Measurements from ENCODE around the gene ENTREP3. TPM values are rescaled to one million over a fixed set of nuclear protein-coding genes. Genes with fewer than 3 reads are reported as not detected.
"Not testable (repeated sequence)": the region's sequence is repeated elsewhere in the genome, so short reads cannot be mapped to it uniquely, and the experiment has no call there.

Gene ENTREP3
- total and polyA plus RNA-seq, 8 donors: 17.1 to 33.5 (median 22.0) TPM

GRCh38 chr1:155232001-155232978, 23.0 kb downstream of the ENTREP3 start:
- peak in 1 of 4 donors; percentile 61 for DNase-seq
- Histone ChIP-seq H3K4me1 (peaks cover 0 to 22% of the 10 kb centered on the region in 2 donors), H3K27ac (peak overlapping the region in 1 of 2 donors; percentile 48)

DNA sequence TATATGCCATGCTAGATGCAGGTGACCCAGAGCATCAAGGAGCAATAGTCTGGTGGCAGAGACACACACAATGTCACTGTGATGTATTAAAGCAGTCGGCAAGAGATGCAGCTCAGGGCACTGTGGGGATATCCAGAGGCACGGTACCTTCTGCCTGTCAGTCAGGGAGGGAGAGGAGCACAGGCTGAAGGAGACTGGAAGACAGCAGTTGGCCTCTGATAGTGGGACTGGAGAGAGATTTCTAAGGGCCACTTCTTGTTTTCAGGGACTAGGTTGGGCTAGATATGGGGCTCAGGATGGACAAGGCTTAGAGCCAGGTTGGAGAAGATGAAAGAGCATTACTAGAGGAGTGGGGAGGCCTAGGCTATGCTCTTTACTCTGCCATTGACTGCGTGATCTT, 24.0 kb downstream of the ENTREP3 start:
- H3K9me3 ChIP-seq; H3K27me3 ChIP-seq; intact Hi-C loops (cut with DNase I); H3K4me3 ChIP-seq; ATAC-seq; DNase-seq; H3K27ac ChIP-seq: not testable (repeated sequence)
- Histone ChIP-seq H3K4me1 (peaks cover 0 to 20% of the 10 kb centered on the region in 2 donors), H3K36me3 (peaks cover 0 to 13% of the 10 kb centered on the region in 2 donors)

More at GRCh38 chr1:155232001-155232978, 23.0 kb downstream of the ENTREP3 start:
- H3K27me3 ChIP-seq; ATAC-seq; intact Hi-C loops (cut with DNase I); H3K9me3 ChIP-seq; H3K4me3 ChIP-seq: not testable (repeated sequence)
- H3K36me3 ChIP-seq: peaks cover 0 to 23% of the 10 kb centered on the region in 2 donors

- ATAC-seq (no peak), DNase-seq (no peak)
- Histone ChIP-seq H3K36me3 (no peaks in the 10 kb centered on the region), H3K4me3 (peak overlapping the region in 1 of 2 donors; percentile 60), H3K27me3 (no peaks in the 10 kb centered on the region), H3K9me3 (no peaks in the 10 kb centered on the region), H3K27ac (peak overlapping the region; percentile 85), H3K4me1 (peaks cover 3 to 47% of the 10 kb centered on the region in 2 donors)
- intact Hi-C loops (cut with DNase I): no loop called here
- TF ChIP-seq CTCF (IDR thresholded peaks at IDR 0.05): no peak
These were observed 27.2 kb downstream of the ENTREP3 start for GRCh38 chr1:155228096-155228427.

GRCh38 chr1:155227261-155228095, 27.8 kb downstream of the ENTREP3 start:
- Histone ChIP-seq H3K9me3 (no peaks in the 10 kb centered on the region), H3K27me3 (no peaks in the 10 kb centered on the region), H3K4me1 (peaks cover 3 to 53% of the 10 kb centered on the region in 2 donors), H3K27ac (peak overlapping the region; percentile 85), H3K4me3 (peak overlapping the region; percentile 56 to 60), H3K36me3 (no peaks in the 10 kb centered on the region)
- peak; percentile 97 for ATAC-seq
- TF ChIP-seq CTCF (IDR thresholded peaks at IDR 0.05): no peak
- intact Hi-C loops (cut with DNase I): no loop called here
- peak; percentile 97 to 99 (median 98) for DNase-seq

- peak overlapping the region; percentile 85 for H3K27ac ChIP-seq
- H3K9me3 ChIP-seq: no peaks in the 10 kb centered on the region
- no peaks in the 10 kb centered on the region for H3K27me3 ChIP-seq
- no peak for TF ChIP-seq CTCF (IDR thresholded peaks at IDR 0.05)
- peaks cover 3 to 55% of the 10 kb centered on the region in 2 donors for H3K4me1 ChIP-seq
- no peaks in the 10 kb centered on the region for H3K36me3 ChIP-seq
- ATAC-seq (peak; percentile 57), DNase-seq (peak in 3 of 4 donors; percentile 47 to 88 (median 60))
- peak overlapping the region; percentile 56 to 60 for H3K4me3 ChIP-seq
- intact Hi-C loops (cut with DNase I): no loop called here
These were observed 28.4 kb downstream of the ENTREP3 start for GRCh38 chr1:155226910-155227260.

Measured in left lung (tissue), 10 donors.